NCI-H524 treated with DMSO at 0.1 percent for 48 hours (cell line): ENCODE data around the gene ABHD5.

Source experiments
- DNase-seq: peaks from one replicate; lab custom pipeline; 2025; lab: John Stamatoyannopoulos, UW

ABHD5 gene

GRCh38 chr3:43723121-43723734, 32.5 kb downstream of the ABHD5 start:
- no peak for DNase-seq

- DNase-seq = no peak
These were observed 35.8 kb downstream of the ABHD5 start for GRCh38 chr3:43726521-43726920.

- DNase-seq = no peak
These were observed 37.2 kb downstream of the ABHD5 start for GRCh38 chr3:43727930-43728329.

DNA sequence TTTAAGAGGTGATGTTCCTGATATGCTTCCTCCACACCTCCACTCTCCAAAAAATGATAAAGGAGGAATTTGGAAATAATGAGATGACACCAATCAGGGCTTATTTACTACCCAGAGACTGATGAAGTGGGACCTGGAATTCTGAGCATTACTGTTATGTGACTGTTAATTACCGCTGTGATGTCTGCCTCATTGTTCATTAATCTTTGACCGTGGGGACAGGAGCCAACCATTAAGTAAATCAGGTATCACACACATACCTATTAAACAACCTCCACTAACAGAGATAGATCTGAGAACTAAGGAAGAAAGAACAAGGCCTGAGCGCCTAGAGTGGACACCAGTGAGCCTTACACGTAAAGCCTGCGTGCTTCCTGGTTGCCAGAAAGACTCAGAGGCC, 37.7 kb downstream of the ABHD5 start:
- no peak for DNase-seq

- no peak for DNase-seq
These were observed 38.2 kb downstream of the ABHD5 start for GRCh38 chr3:43728947-43729346.

DNA sequence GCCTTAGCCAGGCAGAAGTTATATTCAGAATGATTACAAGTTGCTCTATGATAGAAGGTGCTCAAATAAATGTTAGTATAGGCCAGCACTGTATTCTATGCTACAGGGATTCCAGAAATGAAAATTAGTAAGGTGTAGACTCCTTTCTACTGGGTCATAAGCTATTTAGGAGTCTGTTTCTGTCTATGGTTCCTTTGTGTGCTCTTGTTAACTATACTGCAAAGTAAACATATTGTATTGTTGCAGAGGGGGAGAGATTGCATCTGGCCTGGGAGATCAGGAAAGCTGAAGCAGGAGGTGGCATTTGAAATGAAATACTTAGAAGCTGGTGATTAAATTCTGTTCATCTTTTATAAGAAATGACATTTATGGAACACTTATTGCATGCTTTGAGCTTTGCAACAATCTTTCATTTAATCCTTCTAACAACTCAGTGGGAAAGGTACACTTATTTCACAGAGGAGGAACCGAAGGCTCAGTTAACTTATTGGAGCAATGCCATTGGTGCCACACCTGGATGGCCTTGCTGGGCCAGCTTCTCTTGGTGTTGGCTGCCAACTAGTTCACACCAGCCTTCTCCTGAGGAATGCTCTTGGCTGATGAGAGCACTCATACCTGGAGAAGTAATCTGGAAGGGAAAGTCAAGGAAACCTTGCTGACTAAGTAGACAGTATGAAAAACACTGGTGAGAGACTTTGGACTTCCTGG, 39.1 kb downstream of the ABHD5 start:
- no peak for DNase-seq

DNA sequence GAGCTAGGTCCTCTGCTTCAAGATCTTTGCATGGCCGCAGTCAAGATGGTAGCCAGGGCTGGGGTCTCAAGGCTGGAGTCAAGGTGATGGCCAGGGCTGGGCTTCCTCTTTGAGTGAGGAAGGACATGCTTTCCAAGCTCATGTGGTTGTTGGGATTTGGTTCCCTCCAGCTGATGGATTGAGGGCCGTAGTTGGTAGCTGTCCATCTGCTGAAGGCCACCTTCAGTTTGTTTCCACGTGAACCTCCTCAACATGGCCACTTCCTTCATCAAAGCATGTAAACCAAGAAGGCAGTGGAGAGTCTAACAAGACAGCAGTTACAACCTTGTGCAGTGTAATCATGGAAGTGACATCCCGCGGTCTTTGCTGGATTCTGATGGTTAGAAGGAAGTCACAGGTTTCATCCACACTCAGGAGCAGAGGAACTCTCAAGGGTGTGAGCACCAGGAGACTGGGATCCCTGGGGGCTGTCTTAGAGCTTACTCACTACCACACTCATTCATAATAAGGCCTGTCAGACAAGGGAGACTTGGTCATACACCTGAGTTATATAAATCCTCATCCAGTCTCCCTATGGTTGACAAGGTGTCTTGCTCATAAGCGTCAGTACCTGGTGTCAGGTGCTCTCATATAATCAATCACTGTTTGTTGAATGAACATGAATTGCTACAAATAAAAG, 42.1 kb downstream of the ABHD5 start:
- no peak for DNase-seq

DNA sequence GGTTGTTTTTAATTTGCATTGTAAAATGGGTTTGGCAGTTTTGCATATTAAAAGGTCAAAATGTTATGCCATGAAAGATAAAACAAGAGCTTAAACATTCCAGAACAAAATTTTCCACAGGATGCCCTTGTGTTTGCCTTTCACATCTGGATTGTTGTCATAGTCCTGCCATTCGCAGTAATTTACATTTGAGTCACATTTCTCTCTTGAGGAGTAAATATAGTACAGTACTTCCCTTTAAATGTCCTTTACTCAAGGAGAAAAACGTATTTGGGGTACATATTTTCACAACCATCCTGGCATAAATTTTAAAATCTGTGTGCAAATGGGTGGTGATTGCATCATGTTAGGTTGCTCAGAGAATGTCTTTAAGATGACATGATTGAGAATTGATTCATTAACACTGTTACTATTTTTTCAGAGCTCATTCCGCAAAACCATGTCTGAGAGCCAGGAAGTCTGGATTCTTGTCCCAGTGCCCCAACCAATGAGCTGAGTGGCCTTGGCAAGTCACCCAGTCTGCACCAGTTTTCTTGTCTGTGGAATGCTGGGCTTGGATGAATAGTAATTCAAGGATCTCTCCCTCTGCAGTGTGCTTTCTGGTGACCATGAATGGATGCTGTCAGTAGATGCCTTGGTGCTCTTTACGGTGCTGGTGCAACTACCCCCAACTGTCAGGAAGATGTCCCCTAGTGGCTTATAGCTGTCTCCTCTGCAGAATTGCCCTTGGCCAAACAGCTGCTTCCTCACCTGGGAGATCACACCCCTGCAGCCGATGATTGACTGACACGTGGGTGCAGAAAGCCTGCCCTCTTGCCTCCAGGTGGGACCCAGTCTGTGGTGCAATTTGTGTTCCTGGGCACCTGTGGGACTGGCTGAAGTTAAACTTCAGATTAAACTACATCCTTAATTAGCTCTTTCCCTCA, 43.0 kb downstream of the ABHD5 start:
- DNase-seq = no peak

DNA sequence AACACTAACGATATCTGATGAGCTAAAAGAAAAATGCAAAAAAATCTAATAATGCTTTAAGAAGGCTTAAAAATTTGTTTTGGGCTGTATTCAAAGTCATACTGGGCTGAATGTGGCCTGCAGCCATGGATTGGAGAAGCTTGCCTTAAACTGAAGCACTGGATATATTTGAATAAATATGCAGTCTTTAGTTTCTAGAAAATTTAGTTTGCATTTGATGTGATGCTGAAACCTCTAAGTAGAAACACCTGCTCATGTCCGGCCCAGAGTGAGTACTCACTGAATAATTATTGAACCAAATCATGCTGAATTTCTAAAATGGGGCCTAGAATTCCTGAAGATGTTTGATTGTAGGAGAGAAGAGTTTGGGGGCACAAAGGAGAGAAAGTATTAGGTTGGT, 43.9 kb downstream of the ABHD5 start:
- DNase-seq = no peak

- no peak for DNase-seq
These were observed 44.9 kb downstream of the ABHD5 start for GRCh38 chr3:43735618-43736017.

GRCh38 chr3:43736558-43737440, 46.1 kb downstream of the ABHD5 start:
- DNase-seq = no peak

DNA sequence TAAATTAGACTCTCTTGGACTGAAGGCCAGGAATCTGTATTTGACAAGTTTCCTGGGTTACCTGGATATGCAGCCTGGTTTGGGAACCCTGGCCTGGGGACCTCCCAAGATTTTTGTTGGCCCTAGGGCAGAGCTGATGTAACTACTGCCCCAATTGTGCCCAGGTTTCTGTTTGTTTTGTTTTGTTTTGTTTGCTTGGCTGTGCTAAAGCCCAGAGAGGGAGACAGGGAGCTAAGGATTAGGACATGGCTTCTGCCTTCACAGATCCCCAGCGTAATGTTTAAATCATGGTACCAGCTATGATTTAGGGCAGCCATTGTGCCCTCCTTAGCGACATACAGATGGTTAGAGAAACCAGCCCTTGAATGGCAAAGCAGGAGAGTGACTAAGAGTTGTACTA, 47.6 kb downstream of the ABHD5 start:
- DNase-seq = no peak

GRCh38 chr3:43742920-43743319, 52.2 kb downstream of the ABHD5 start:
- no peak for DNase-seq

DNA sequence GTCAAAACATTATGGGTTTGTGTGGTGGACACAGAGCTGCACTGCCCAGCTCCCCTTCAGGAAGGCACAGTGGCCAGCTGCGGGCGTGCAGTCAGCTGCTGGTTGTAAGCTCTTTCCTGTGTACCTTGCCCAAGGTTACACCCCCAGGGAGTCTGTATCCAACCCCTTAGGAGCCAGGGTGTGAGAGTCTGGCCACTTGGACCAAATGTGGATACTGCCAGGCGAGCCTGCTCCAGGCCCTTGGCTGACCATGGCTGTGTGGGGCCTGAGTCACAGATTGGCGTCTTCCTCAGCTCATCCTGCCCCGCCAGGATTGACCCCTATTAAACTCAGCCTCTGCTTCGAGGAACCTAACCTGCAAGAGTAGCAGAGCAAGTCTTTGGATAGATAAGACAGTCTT, 56.9 kb downstream of the ABHD5 start:
- no peak for DNase-seq

GRCh38 chr3:43748179-43748578, 57.4 kb downstream of the ABHD5 start:
- DNase-seq = no peak

- no peak for DNase-seq
These were observed 57.9 kb downstream of the ABHD5 start for GRCh38 chr3:43748645-43749044.

GRCh38 chr3:43752905-43753304, 62.2 kb downstream of the ABHD5 start:
- DNase-seq = no peak

- no peak for DNase-seq
These were observed 63.3 kb downstream of the ABHD5 start for GRCh38 chr3:43753741-43754715.

DNA sequence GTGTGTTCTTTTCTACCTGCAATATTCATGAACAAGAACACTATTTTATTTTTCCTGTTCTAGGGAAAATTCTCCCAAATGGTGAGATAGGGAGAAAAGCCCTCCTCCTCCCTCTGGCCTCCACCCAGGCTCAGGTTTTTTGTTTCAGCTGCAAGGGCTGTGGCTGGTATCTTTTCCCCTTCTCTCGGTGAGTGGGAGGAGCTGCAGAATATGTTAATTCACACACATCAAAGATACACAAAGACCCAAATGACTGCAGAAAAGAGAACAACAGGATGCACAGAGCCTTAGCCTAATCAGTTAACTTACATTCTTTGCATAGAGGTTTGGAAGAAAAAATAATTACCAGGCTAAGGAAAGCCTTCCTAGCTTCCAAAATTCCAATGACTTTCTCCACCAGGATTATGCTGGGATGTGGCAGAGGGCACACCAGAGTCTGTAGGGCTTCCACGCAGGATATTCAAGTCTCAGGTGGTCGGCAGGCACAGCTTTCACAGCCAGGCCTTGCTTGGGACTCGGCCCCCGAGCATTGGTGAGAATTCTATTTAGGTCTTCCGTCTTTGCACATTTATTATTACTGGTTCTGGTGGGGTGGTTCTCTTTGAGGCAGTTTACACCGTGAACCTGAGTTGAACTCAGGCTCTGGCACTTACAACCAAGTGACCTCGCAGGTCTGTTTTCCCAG, 64.9 kb downstream of the ABHD5 start:
- no peak for DNase-seq
